ENCODE results near the gene VAV2. TPM values are rescaled to one million over a fixed set of nuclear protein-coding genes. Genes with fewer than 3 reads are reported as not detected.

The VAV2 gene
- total RNA-seq, 1 donor from 2014 or later: 47.0 TPM

GRCh38 chr9:133779081-133779480 lies 213.0 kb downstream of the VAV2 start:
- no peak for TF ChIP-seq CTCF (conservative IDR thresholded peaks at IDR 0.05)
- H3K36me3 Mint-ChIP-seq (ENCODE audit: low read depth): no peaks in the 10 kb centered on the region
- H3K27ac Mint-ChIP-seq (ENCODE audit: unreplicated experiment): no peak overlapping the region
- no peaks in the 10 kb centered on the region for H3K9me3 Mint-ChIP-seq
- no peaks in the 10 kb centered on the region for H3K27me3 Mint-ChIP-seq (ENCODE audit: low read depth)
- H3K4me3 Mint-ChIP-seq: no peak overlapping the region
- H3K4me1 Mint-ChIP-seq: no peaks in the 10 kb centered on the region
- DNase-seq (ENCODE audit: low read depth, low spot score): no peak

GRCh38 chr9:133778336-133779013 lies 213.6 kb downstream of the VAV2 start:
- no peaks in the 10 kb centered on the region for H3K36me3 Mint-ChIP-seq (ENCODE audit: low read depth)
- no peaks in the 10 kb centered on the region for H3K4me1 Mint-ChIP-seq

GRCh38 chr9:133777871-133778270 lies 214.3 kb downstream of the VAV2 start:
- Mint-ChIP-seq H3K36me3 (ENCODE audit: low read depth) (no peaks in the 10 kb centered on the region), H3K27ac (ENCODE audit: unreplicated experiment) (no peak overlapping the region), H3K27me3 (ENCODE audit: low read depth) (no peaks in the 10 kb centered on the region), H3K4me3 (no peak overlapping the region), H3K4me1 (no peaks in the 10 kb centered on the region), H3K9me3 (no peaks in the 10 kb centered on the region)
- no peak for TF ChIP-seq CTCF (conservative IDR thresholded peaks at IDR 0.05)
- DNase-seq (ENCODE audit: low read depth, low spot score): no peak

More at GRCh38 chr9:133778336-133779013, 213.6 kb downstream of the VAV2 start:
- no peaks in the 10 kb centered on the region for H3K27me3 Mint-ChIP-seq (ENCODE audit: low read depth)
- DNase-seq (ENCODE audit: low read depth, low spot score): no peak
- no peak overlapping the region for H3K27ac Mint-ChIP-seq (ENCODE audit: unreplicated experiment)
- no peaks in the 10 kb centered on the region for H3K9me3 Mint-ChIP-seq
- no peak for TF ChIP-seq CTCF (conservative IDR thresholded peaks at IDR 0.05)
- no peak overlapping the region for H3K4me3 Mint-ChIP-seq

GRCh38 chr9:133777068-133777791 lies 214.9 kb downstream of the VAV2 start:
- no peaks in the 10 kb centered on the region for H3K36me3 Mint-ChIP-seq (ENCODE audit: low read depth)
- no peaks in the 10 kb centered on the region for H3K9me3 Mint-ChIP-seq
- no peaks in the 10 kb centered on the region for H3K4me1 Mint-ChIP-seq
- DNase-seq (ENCODE audit: low read depth, low spot score): no peak
- no peak for TF ChIP-seq CTCF (conservative IDR thresholded peaks at IDR 0.05)
- no peak overlapping the region for H3K27ac Mint-ChIP-seq (ENCODE audit: unreplicated experiment)
- H3K4me3 Mint-ChIP-seq: no peak overlapping the region
- no peaks in the 10 kb centered on the region for H3K27me3 Mint-ChIP-seq (ENCODE audit: low read depth)

- Mint-ChIP-seq H3K27ac (ENCODE audit: unreplicated experiment) (no peak overlapping the region), H3K9me3 (no peaks in the 10 kb centered on the region), H3K36me3 (ENCODE audit: low read depth) (no peaks in the 10 kb centered on the region), H3K27me3 (ENCODE audit: low read depth) (no peaks in the 10 kb centered on the region), H3K4me1 (no peaks in the 10 kb centered on the region), H3K4me3 (no peak overlapping the region)
- DNase-seq (ENCODE audit: low read depth, low spot score): no peak
- TF ChIP-seq CTCF (conservative IDR thresholded peaks at IDR 0.05): no peak
These were observed 215.9 kb downstream of the VAV2 start for GRCh38 chr9:133775951-133776905.
